GM18507 (cell line): ENCODE measurements around the gene FAM53B.

Experiments
- DNase-seq: peaks from one replicate; pipeline ENCODE4 v3.0.0; 2011; ENCODE audit warnings: low read depth; ENCODE audit not compliant: insufficient read length; ENCODE audit errors: extremely low spot score
- FAIRE-seq: peaks from 2 replicates; lab custom pipeline; 2011; peaks lifted over from hg19 to GRCh38; lab: Jason Lieb, UNC

The FAM53B gene

DNA sequence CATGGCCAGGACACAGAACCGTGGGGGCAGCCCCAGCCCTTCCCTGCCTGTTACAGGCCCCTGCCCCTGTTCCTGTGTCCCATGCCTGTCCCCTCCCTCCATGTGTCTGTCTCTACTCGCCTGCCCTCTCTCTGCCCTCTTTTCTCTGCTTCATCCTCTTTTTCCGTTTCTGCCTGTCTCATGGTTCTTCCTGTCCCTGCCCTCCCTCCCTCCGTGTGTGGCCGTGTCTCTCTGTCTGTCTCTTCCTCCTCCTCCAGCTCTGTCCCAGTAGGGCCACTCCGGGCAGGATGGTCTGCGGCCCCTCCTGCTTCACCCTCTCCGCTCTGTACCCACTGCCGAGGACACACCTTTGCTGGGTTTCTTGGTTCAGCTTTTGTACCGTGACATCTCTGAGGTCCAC is 137.4 kb downstream of the FAM53B start:
- FAIRE-seq (no peak), DNase-seq (no peak)

- DNase-seq (no peak), FAIRE-seq (no peak)
These were observed 138.0 kb downstream of the FAM53B start for GRCh38 chr10:124605856-124606812.

DNA sequence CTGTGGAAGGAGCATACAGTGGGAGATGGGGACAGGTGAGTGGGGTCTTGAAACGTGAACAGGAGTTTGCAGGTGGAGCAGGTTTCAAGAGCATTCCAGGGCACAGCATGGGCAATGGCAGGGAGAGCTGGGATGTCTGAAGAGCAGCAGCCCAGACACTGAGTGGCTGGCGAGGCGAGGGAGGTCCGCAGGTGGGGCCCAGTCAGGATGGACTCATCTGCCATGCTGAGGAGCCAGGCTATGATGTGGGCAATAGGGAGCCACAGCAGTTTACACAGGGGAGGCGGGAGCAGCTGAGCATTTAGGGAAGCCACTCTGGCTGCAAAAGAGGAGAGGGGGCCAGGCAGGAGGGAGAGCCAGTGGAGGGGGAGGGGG is 138.7 kb downstream of the FAM53B start:
- no peak for FAIRE-seq

DNA sequence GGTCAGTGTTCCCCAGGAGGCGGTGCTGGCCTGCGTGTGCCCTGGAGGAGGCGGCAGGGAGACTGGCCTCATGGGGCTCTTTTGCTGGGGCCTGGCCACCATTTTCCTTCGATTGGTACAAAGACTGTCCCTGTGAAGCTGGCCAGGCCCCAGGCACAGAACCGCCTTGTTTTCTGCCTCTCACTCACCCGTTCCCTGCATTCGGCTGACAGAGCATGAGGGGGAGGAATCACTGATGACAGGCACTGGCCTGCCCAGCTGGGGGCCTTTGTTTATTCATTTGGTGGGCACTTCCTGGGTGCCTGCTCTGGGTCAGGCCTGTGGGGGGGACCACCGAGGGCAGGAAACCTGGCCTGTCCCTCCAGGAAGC is 139.2 kb downstream of the FAM53B start:
- FAIRE-seq (no peak), DNase-seq (no peak)

More for the DNA sequence above, 138.7 kb downstream of the FAM53B start:
- no peak for DNase-seq

- FAIRE-seq, result no peak
- DNase-seq, result no peak
These were observed 139.8 kb downstream of the FAM53B start for GRCh38 chr10:124604214-124605000.

- no peak for FAIRE-seq
- no peak for DNase-seq
These were observed 140.6 kb downstream of the FAM53B start for GRCh38 chr10:124603376-124604213.

GRCh38 chr10:124602646-124603365 is 141.4 kb downstream of the FAM53B start:
- no peak for FAIRE-seq
- DNase-seq, result no peak

DNA sequence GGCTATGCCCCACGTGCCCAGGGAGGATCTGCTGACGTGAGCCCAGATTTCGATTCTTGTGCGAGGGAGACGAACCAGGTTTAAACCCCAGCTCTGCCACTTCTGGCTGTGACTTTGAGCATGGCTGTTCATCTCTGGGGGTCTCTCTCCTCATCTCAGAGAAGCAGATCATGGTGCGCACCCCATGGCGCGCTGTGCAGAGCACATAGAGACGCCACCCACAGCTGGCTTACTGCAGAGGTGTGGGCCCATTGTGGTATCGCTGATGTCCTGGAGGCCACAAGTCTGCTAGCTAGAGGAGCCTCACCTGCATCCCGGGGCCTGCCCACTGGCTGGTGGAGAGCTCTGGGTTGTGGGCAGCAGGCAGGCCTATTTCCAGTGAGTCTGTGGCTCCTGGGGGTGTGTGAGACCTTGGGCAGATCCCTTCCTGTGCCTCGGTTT is 142.0 kb downstream of the FAM53B start:
- DNase-seq (no peak), FAIRE-seq (no peak)

- FAIRE-seq (no peak), DNase-seq (no peak)
These were observed 142.6 kb downstream of the FAM53B start for GRCh38 chr10:124601431-124602120.

GRCh38 chr10:124601016-124601415 is 143.2 kb downstream of the FAM53B start:
- no peak for FAIRE-seq
- DNase-seq, result no peak

GRCh38 chr10:124600051-124600880 is 143.9 kb downstream of the FAM53B start:
- DNase-seq (no peak), FAIRE-seq (no peak)

GRCh38 chr10:124599588-124600050 is 144.6 kb downstream of the FAM53B start:
- DNase-seq (no peak), FAIRE-seq (no peak)

DNA sequence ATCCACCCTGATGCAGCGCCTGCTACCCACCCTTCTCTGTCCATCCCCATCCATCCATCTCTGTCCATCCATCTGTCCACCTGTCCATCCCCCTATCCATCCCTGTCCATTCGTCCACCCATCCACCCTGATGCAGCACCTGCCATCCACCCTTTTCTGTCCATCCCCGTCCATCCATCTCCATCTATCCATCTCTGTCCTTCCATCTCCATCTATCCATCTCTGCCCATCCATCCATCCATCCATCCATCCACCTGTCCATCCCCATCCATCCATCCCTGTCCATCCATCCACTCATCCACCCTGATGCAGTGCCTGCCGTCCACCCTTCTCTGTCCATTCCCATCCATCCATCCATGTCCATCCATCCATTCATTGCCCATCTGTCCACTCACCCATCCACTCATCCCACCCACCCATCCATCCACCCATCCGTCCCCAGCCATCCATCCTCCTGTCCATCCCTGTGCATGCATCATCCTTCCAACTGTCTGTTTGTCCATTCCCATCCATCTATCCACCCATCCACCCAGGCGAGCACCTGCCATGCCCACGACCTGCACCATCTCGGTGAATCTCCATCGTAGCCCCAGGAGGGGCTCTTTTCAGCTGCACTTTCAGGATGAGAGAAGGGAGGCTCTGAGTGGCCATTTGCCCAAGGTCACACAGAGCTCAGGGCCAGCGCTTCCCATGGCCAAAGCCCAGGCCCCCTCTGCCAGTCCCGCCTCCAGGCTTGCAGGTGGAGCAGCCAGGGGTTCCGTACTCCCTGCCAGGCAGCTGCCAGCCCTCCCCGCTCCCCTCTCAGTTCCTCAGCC is 145.2 kb downstream of the FAM53B start:
- FAIRE-seq (no peak), DNase-seq (no peak)

- no peak for DNase-seq
- FAIRE-seq, result no peak
These were observed 146.0 kb downstream of the FAM53B start for GRCh38 chr10:124598196-124598595.

DNA sequence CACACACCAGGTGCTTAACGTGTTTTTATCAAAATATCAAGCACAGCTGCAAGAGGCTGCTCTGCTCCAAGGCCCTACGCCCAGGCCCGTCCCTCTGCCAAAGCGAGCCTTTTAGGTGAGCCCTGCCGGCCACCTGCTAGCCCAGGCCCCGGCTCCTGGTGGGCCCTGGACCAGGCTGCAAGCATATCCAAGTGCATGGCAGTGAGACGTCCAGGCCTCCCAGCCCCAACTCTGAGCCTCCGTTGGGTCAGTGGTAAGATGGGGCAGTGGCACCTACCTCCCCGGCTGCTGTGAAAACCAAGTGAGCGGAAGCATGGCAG is 146.4 kb downstream of the FAM53B start:
- FAIRE-seq, result no peak
- DNase-seq, result no peak

DNA sequence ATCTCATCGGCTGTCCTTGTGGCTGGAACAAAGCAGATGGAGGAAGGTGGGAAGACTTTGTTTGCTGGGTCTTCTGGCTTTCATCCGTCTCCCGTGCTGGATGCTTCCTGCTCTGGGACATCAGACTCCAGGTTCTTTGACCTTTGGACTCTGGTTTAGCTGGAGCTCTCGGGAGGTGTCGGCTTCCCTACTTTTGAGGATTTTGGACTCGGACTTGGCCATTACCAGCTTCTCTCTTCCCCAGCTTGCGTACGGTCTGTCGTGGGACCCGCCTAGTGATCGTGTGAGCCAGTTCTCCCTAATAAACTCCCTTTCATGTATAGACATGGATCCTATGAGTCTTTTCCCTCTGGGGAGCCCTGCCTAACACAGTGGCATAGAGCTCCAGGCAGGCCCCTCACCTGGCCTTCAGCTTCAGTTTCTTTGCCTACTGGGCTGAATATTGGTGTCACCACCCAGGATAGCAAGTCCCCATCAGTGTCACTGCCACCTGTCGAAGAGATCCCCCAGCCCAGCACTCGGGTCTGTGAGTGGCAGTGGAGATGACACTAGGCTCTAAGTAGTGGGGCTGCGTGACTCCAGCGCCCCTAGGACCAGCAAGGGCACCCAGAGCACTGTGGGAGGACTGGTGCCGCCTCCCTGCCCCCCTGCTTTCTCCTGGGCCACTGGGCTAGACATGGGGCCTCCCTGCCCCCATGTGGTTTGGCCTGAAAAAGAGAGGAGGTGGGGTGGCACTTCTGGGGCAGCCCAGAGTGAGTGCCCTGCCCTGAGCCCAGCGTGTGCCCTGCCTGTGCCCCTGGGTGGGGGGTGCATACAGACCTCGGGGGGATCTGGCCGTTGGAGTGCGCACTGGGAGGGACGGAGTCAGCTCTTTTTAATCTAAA is 147.0 kb downstream of the FAM53B start:
- FAIRE-seq (no peak), DNase-seq (no peak)
